22Rv1 (cell line): ENCODE data around the gene CYP3A4.

Experiments used
- H3K27ac ChIP-seq: fragments of 450-650 bp; 2 replicates; pipeline ENCODE4 v1.5.1; 2017
- CTCF ChIP-seq: fragments of 450-650 bp; IDR thresholded peaks from 2 replicates; pipeline ENCODE4 v1.5.1; 2017; ENCODE audit warnings: mild to moderate bottlenecking
- ZFX ChIP-seq: fragments of 450-650 bp; IDR thresholded peaks from 2 replicates; pipeline ENCODE4 v1.6.1; 2017; ENCODE audit warnings: antibody characterized with exemption, borderline replicate concordance

CYP3A4 gene

GRCh38 chr7:99719996-99720769 lies 63.8 kb downstream of the CYP3A4 start:
- no peak overlapping the region for H3K27ac ChIP-seq
- TF ChIP-seq CTCF (no peak), ZFX (no peak)

GRCh38 chr7:99713995-99714570 lies 69.9 kb downstream of the CYP3A4 start:
- H3K27ac ChIP-seq, result no peak overlapping the region
- no peak for TF ChIP-seq ZFX
- TF ChIP-seq CTCF, result no peak

GRCh38 chr7:99709838-99710578 lies 74.0 kb downstream of the CYP3A4 start:
- no peak for TF ChIP-seq CTCF
- no peak for TF ChIP-seq ZFX
- no peak overlapping the region for H3K27ac ChIP-seq

- TF ChIP-seq CTCF (no peak), ZFX (no peak)
- no peak overlapping the region for H3K27ac ChIP-seq
Observed at GRCh38 chr7:99709260-99709659, 74.7 kb downstream of the CYP3A4 start.

DNA sequence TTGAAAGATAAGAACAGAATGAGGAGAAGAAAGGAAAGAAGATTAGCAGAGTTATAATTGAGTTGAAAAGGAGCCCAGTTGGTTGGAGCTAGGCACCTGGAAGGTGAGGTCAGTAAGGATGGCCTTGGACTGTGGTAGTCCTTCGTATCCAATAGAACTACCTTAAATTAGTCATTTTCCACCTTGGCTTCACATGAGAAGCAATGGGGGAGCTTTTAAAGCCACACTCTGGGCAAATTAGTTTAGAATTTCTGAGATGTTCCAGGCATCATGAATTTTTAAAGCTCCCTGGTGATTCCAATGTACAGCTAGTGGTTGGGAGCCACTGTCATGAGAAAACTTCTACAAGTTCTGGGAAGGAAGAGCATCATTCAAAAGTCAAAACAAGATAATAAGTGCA lies 76.9 kb downstream of the CYP3A4 start:
- no peak overlapping the region for H3K27ac ChIP-seq
- TF ChIP-seq CTCF (no peak), ZFX (no peak)
